GM19438 (cell line): ENCODE measurements around the gene PPM1K.
"Not testable (repeated sequence)": the region's sequence is repeated elsewhere in the genome, so short reads cannot be mapped to it uniquely, and the experiment has no call there.

Source experiments
- ATAC-seq: cut with Tn5 transposase; IDR thresholded peaks from one replicate; pipeline ENCODE4 v1.9.1; 2021; ENCODE audit warnings: low read depth; ENCODE audit not compliant: unreplicated experiment

Gene PPM1K

GRCh38 chr4:88284439-88285234 is at the start of gene PPM1K:
TSS of gene PPM1K (minus strand) at chr4:88284561. CDS start at chr4:88278583, 5,978 bp downstream.
- peak; percentile 73 for ATAC-seq

DNA sequence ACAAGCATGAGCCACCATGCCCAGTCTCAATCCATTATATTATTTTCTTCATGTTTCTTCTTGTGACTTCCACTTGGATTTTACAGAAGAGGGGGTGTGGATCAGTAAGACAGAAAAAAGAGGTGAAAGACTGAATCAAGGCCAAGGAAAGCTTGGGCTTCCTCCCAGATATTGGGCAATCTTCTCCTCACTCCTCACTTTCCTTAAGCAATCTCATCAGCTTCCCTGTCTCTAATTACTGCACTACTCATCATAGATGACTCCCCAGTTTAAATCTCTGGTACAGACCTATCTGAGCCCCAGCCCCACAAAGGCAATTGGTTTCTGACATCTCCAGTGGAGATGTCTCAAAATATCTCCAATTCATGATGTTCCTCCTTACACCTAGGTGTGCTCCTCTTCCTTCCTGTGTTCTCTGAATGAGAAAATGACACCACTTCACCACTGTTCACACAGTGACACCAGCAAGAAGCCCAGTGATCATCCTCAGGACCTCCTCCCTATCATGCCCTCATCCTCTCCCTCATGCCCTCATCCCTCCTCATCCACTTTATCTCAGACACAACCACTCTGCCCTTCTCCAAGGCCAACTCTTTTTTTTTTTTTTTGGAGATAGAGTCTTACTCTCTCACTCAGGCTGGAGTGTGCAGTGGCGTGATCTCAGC is 49.5 kb upstream of the PPM1K start:
- no peak for ATAC-seq

DNA sequence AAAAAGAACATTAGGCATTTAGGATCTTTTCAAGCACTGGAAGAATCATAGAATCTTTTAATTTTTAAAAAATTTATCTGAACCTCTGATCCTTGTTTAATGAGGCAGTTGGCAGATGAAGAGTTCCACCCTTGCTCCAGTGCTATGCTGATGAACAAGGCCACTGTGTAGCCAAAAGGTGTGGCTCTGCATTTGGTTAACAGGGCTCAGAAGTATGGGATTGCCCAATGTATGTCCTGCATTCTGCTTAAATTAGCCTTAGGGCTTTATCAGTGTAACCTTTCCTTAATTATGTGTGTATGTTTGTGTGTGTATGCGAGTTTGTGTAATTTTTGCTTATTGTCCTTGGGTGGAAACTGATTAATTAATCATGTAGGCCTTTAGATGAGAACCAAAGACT is 43.3 kb upstream of the PPM1K start:
- ATAC-seq = no peak

DNA sequence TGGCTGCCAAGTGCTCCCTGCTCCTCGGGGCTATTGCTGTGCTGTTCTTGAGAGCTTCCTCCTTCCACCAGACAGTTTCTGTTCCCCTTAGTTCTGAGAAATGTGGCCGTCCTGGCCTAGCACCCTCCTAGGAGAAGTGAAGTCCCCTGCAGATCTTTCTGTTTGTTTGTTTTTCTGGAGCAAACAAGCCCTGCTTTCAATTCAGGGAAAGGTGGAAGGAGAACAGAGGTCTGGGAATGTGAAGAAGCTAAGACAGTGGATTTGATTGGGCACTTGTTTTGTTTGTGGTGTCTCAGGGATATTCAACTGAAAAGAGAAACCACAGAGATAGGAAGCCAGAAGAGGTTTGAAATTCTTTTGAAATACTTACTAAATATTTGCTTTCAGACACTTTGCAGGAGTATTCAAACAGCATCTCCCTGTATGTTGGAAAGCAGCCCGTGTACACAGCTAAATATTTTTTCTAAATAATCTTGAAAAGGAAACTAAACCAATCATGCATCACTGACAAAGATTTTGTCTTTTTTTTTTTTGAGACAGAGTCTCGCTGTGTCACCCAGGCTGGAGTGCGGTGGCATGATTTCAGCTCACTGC is 36.5 kb upstream of the PPM1K start:
- peak; percentile 98 for ATAC-seq

- ATAC-seq = peak; percentile 40
Measured at GRCh38 chr4:88320224-88320779, 35.9 kb upstream of the PPM1K start.

- no peak for ATAC-seq
Measured at GRCh38 chr4:88318751-88319350, 34.5 kb upstream of the PPM1K start.

DNA sequence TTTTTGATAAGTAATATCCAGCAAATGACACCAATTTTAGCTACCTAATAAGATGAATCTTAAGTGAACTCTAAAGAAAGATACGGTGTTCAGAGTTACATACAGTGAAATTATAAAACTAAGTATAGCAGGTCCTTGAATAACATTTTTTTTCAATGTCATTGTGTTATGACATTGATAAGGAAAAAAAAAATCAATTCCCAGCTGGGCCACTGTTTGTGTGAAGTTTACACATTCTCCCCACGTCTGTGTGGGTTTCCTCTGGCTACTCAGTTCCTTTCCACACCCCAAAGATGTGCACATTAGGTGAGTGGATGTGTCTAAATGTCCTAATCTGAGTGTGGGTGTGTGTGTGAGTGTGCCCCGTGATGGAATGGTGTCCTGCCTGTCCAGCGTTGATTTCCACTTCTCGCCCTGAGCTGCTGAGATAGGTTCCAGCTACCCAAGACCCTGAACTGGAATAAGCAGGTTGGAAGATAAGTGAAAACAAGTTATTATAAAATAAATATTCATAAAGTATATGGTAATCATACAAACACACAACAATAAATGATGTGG is 31.2 kb upstream of the PPM1K start:
- no peak for ATAC-seq

DNA sequence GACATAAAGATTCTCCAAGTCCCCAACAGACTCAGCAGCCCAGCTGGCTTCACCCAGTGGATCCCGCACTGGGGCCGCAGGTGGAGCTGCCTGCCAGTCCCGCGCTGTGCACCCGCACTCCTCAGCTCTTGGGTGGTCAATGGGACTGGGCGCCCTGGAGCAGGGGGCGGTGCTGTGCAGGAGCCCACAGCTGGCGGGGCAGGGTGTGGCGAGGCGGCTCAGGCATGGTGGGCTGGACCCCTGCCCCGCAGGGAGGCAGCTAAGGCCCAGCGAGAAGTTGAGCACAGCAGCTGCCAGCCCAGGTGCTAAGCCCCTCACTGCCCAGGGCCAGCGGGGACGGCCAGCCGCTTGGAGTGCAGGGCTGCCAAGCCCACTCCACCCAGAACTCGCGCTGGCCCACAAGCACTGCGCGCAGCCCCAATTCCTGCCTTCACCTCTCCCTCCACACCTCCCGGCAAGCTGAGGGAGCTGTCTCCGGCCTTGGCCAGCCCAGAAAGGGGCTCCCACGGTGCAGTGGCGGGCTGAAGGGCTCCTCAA is 28.8 kb upstream of the PPM1K start:
- not testable (repeated sequence) for ATAC-seq

- no peak for ATAC-seq
Measured at GRCh38 chr4:88308587-88308986, 24.2 kb upstream of the PPM1K start.

GRCh38 chr4:88297725-88298454 is 13.5 kb upstream of the PPM1K start:
- no peak for ATAC-seq

DNA sequence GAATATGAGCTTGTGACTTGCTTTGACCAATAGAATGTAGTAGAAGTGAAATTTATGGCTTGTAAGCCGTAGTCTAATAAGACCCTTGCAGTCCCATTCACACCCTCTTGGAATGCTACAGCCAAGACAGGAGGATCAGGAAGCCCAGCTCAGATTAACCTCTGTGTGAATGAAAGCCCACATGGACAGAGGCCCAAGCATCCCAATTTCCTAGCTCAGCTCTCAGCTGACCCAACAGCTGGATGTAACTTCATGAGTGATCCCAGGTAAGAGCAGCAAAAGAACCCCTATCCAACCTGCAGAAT is 12.8 kb upstream of the PPM1K start:
- ATAC-seq = no peak

DNA sequence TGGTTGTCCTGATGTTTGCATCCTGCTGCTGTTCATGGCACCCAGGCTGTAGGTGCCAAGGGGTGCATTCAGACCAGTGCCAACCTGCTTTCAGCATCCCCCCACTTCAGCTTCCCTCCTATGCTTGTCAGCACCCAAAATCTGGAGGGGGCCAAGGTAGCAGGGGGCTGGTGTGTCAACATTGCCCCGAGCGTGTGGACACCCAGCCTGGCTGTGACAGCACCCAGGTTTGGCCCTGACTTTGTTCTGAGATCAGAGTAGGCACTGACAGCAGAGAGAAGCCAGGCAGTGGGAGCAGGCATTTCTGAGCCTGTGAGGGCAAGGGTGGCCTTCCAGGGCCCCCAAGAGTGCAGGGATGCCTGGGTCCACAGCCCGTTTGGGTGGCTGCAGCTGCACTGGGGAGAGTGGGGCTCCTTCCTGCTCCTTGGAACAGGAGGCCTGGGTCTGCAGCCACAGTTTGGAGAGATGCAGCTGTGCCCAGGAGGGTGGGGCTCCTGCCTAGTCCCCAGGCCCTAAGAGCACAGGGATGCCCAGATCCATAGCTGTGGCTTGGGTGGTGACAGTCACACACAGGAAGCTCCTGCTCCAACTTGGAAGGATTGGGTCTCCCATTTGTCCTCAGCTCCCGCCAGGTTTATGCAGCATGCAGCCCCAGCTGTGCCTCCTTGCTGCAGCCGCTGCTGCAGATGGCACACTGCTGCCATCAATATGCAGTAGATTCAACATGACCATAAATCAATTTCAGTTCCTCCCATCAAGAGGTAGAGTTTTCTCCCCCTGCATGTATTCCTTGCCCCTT is 12.3 kb upstream of the PPM1K start:
- no peak for ATAC-seq

DNA sequence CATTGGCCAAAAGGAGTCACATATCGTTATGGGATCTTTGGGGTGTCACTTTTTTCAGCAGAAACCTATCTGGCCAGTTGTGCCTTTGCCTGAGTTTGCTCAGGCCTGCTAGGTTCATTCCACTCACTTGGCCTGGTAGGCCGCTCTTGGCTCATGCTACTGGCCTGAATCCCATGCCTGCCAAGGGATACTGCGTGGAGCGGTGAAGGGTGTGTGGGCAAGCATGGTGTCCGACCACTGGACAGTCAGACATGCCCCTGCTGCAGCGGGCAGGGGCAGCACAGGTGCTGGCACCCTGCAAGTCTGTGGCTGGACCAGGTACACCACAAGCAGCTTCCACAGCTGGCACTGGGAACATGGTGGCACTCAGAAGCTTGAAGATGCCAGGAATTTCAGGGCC is 11.3 kb upstream of the PPM1K start:
- ATAC-seq = no peak

- ATAC-seq = no peak
Measured at GRCh38 chr4:88291003-88291402, 6.6 kb upstream of the PPM1K start.

GRCh38 chr4:88286897-88287296 is 2.5 kb upstream of the PPM1K start:
- no peak for ATAC-seq

DNA sequence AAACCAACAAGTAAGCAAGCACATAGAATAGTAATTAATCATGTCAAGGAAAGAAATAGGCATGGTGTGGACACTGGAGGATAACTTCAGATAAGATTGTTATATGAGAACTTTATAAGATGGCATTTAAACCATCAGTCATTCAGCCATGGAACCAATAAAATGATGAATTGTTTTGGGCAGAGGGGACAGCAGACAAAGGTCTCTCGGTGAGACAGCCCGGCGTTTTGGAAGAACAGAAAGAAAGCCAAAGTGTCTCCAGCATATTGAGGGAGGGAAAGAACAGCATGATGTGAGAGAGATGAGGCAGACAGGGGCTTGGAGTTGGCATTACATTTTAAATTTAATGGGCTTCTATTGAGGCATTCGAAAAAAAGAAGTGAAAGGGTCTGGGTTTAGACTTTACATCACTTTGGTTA is 883 bp upstream of the PPM1K start:
- ATAC-seq = no peak

DNA sequence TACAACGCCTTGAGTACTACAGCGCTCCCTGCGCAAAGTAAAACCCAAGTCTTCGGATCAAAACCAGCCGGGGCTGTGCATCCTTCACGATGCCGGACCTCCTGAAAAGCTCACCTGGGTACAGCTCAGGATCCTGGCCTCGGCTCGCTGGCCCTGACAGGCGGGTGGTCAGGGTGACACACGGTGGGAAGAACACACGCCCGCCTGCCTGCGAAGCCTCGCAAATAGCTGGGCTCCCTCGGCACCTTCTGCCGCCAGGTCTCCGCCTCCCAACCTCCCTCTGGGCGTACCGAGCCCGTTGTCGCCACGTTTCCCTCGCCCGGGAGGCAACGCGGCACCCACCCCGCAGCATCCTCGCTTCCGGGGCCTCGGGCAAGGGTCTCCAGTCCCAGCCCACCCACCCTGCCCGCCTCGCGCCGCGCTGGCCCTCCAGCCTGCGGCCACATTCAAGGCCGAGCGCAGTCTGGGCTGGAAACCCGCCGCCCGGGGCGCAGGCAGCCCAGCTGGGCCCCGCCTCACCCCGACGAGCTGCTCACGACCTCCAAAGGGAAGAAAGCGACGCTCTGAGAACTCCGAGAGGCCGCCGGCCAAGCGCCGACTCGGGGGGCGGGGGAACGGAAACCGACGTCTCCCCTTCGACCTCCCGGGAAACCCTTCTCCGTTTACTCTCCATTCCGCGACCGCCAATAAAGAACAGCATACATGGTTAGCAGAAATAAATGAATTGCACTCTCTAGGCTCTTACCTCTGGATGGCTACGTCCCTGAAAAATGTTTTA is 511 bp downstream of the PPM1K start:
- peak; percentile 28 for ATAC-seq

DNA sequence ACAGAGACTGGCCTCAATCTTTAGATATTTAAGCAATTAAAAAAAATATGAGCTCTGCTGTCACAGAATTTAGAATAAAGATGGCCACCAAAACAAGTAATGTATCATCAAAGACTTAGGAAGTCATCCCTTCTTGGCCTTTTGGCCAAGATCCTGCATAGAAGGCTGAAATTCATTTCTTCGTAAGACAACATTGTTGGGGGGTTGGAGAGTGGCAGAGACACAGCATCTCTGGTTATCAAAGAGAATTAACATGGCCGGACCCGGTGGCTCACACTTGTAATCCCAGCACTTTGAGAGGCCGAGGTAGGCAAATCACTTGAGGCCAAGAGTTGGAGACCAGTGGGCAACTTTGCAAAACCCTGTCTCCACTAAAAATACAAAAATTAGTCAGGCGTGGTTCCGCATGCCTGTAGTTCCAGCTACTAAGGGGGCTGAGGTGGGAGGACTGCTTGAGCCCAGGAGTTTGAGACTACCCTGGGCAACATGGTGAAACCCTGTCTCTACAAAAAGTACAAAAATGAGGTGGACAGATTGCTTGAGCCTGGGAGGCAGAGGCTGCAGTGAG is 4.0 kb downstream of the PPM1K start:
- no peak for ATAC-seq
